GM19193 (cell line): Measurements from ENCODE around the gene CHRNB1.

Experiments used
- POLR2A ChIP-seq: IDR thresholded peaks from 4 replicates; pipeline ENCODE4 v1.6.1; 2011; ENCODE audit not compliant: insufficient read depth, insufficient read length; ENCODE audit errors: extremely low read depth

The CHRNB1 gene

GRCh38 chr17:7502987-7503386 is 58.1 kb downstream of the CHRNB1 start:
- no peak for TF ChIP-seq POLR2A

GRCh38 chr17:7503521-7503920 is 58.7 kb downstream of the CHRNB1 start:
- TF ChIP-seq POLR2A, result no peak
